Kidney (tissue), 14 donors: ENCODE measurements around the gene TBC1D2. TPM values are rescaled to one million over a fixed set of nuclear protein-coding genes. Genes with fewer than 3 reads are reported as not detected.

Source experiments
- DNase-seq, 5 donors: peaks; one replicate each; pipeline ENCODE4 v3.0.0-alpha.2; 2013 to 2020
- FAIRE-seq: peaks from 2 replicates; lab custom pipeline; 2012; peaks lifted over from hg19 to GRCh38; lab: Jason Lieb, UNC
- H3K27ac ChIP-seq, 2 donors: one replicate each; pipeline ENCODE4 v1.7.0; 2013; ENCODE audit warnings: low read depth in 2 of 2, low read length in 2 of 2, inconsistent platforms in 1 of 2
- H3K27me3 ChIP-seq: one replicate; pipeline ENCODE4 v1.7.1; 2013; ENCODE audit warnings: low read length, inconsistent platforms; ENCODE audit not compliant: control insufficient read depth, insufficient read depth
- H3K36me3 ChIP-seq, 3 donors: one replicate each; pipeline versions ENCODE4 v1.7.0 to v1.7.1; 2013; ENCODE audit warnings: low read length in 3 of 3, control low read depth in 1 of 3, inconsistent platforms in 1 of 3; ENCODE audit not compliant: insufficient read depth in 3 of 3, control insufficient read depth in 2 of 3
- H3K4me1 ChIP-seq, 3 donors: one replicate each; pipeline versions ENCODE4 v1.7.0 to v1.7.1; 2013; ENCODE audit warnings: low read length in 3 of 3, inconsistent platforms in 1 of 3, low read depth in 1 of 3; ENCODE audit not compliant: control insufficient read depth in 2 of 3, insufficient read depth in 2 of 3
- H3K4me3 ChIP-seq, 3 donors: one replicate each; pipeline versions ENCODE4 v1.7.0 to v1.8.1; 2013; ENCODE audit warnings: low read length in 3 of 3, control low read depth in 1 of 3, inconsistent platforms in 1 of 3
- H3K9ac ChIP-seq, 3 donors: one replicate each; pipeline versions ENCODE4 v1.7.0 to v1.7.1; 2013; ENCODE audit warnings: low read length in 3 of 3, control low read depth in 1 of 3, inconsistent platforms in 1 of 3
- H3K9me3 ChIP-seq, 3 donors: one replicate each; pipeline versions ENCODE4 v1.7.0 to v1.7.1; 2013; ENCODE audit warnings: low read length in 3 of 3, control low read depth in 1 of 3, inconsistent platforms in 1 of 3; ENCODE audit not compliant: control insufficient read depth in 2 of 3, insufficient read depth in 1 of 3
- intact Hi-C: fragments of 100-400 bp; cut with DNase I; formaldehyde crosslinking; loops from one replicate; pipeline ENCODE4 v1.11.1; 2022
- polyA plus RNA-seq: library from polyadenylated mRNA; stranded (reverse); fragments of 350-450 nt; fragmentation: Illumina TruSeq; extraction: RNeasy Lipid Tissue Mini Kit (QIAGEN cat#74804); gene quantifications from one replicate; pipeline ENCODE4 v1.2.3, GENCODE V29; 2014; ENCODE audit warnings: low read depth, low replicate concordance; ENCODE audit not compliant: insufficient read depth
- total RNA-seq: library from RNA; stranded (reverse); fragmentation: NEBNext Ultra II Directional; extraction: Animal tissue kit (Norgen Biotek cat#: 25700); gene quantifications from one replicate; pipeline ENCODE4 v1.2.1, GENCODE V29; 2021
- TF ChIP-seq, protein P1 (sequence below): IDR thresholded peaks from 3 replicates; pipeline ENCODE4 v1.5.1; 2012; ENCODE audit warnings: mild to moderate bottlenecking, moderate library complexity, borderline replicate concordance; ENCODE audit not compliant: insufficient read depth; ENCODE audit errors: extremely low read depth
- donor health status: control.
- donor health status: control.
- donor health status: control.
- donor health status: control.
- donor health status: control.
- donor health status: DM: yes; HTN: yes; CAD: no.
- donor health status: Normal renal cell carcinoma (clear cell type).

Gene TBC1D2
- total and polyA plus RNA-seq, 2 donors from 2014 or later: 7.7 to 19.6 TPM

DNA sequence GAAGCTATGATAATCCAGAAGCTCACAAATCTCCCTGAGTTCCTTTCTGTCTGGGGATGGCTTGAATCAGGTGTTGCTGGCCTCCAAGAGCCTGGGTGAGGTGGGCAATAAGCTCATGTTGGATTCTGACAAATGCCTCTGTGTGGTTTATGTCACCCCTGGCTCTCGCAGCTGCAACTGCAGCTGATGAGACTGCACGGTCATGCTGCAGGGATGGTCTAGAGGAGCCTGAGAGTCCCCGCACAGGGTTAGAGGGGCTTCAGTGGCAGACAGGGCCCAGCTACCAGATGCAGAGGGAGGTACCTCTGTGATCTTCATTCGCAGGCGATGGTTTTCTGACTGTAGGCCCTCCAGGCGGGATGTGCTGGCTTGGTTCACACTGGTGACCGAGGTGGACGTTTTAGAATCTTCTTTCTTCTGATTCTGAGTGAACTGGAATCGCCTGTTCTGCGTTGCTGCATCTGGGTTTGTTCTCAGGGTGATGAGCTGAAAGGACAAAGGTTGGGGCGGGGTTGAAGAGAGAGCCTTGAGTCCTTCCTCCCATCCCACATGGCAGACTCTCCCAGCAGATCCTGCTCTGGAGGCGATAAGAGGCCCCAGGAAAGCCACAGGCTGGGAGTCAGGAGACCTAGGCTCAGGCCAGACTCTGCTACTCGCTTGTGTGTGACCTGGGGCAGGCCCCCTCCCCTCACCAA, 47.6 kb upstream of the TBC1D2 start:
- H3K27me3 ChIP-seq: no peaks in the 10 kb centered on the region
- H3K36me3 ChIP-seq: no peaks in the 10 kb centered on the region
- H3K9ac ChIP-seq: no peak overlapping the region
- H3K4me3 ChIP-seq: no peak overlapping the region
- TF ChIP-seq, protein P1, sequence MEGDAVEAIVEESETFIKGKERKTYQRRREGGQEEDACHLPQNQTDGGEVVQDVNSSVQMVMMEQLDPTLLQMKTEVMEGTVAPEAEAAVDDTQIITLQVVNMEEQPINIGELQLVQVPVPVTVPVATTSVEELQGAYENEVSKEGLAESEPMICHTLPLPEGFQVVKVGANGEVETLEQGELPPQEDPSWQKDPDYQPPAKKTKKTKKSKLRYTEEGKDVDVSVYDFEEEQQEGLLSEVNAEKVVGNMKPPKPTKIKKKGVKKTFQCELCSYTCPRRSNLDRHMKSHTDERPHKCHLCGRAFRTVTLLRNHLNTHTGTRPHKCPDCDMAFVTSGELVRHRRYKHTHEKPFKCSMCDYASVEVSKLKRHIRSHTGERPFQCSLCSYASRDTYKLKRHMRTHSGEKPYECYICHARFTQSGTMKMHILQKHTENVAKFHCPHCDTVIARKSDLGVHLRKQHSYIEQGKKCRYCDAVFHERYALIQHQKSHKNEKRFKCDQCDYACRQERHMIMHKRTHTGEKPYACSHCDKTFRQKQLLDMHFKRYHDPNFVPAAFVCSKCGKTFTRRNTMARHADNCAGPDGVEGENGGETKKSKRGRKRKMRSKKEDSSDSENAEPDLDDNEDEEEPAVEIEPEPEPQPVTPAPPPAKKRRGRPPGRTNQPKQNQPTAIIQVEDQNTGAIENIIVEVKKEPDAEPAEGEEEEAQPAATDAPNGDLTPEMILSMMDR: no peak
- no peaks in the 10 kb centered on the region for H3K4me1 ChIP-seq
- intact Hi-C loops: no loop called here
- FAIRE-seq: no peak
- H3K27ac ChIP-seq: no peak overlapping the region
- H3K9me3 ChIP-seq: no peaks in the 10 kb centered on the region
- peak in 1 of 5 donors; percentile 19 for DNase-seq

DNA sequence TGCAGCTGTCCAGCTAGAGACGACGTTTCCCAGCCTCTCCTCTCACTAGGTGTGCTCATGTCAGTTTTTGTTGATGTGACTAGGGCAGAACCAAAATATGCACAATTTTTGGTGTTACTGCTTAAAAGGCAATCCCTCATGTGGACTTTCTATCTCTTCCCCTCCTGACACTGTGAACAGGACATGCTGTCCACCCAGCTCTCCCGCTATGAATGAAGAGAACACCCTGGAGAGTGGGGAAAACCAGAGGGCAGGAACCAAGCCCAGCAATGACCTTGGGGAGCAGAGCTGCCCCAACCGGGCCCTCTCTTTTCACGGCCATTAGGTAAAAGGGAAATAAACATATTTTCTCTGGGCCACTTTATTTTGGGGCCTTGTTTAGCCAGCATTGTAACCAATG, 46.7 kb upstream of the TBC1D2 start:
- H3K4me1 ChIP-seq: no peaks in the 10 kb centered on the region
- intact Hi-C loops: no loop called here
- no peak overlapping the region for H3K4me3 ChIP-seq
- no peaks in the 10 kb centered on the region for H3K27me3 ChIP-seq
- H3K9me3 ChIP-seq: no peaks in the 10 kb centered on the region
- FAIRE-seq (no peak), DNase-seq (peak in 1 of 5 donors; percentile 18)
- H3K36me3 ChIP-seq: no peaks in the 10 kb centered on the region
- H3K9ac ChIP-seq: no peak overlapping the region
- no peak overlapping the region for H3K27ac ChIP-seq
- TF ChIP-seq, protein P1: no peak

DNA sequence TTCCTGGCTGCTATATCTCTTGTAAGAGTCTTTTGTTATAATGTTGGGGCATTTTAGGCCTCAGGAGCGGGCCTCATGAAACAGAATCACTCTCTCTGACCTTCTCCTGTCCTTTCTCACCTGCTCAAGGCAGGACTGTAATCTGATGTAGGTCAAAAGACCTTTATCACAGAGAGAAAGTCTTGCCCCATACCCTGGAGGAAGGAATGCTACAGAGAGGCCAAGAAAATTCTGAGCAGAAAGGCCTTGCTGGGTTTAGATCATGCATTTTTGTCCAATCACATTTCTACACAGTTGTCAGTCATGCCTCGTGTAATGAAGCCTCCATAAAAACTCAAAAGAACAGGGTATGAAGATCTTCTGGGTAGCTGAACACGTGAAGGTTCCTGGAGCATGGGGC, 45.2 kb upstream of the TBC1D2 start:
- FAIRE-seq (no peak), DNase-seq (no peak)
- no peak overlapping the region for H3K27ac ChIP-seq
- TF ChIP-seq, protein P1: no peak
- H3K9me3 ChIP-seq: no peaks in the 10 kb centered on the region
- no peak overlapping the region for H3K4me3 ChIP-seq
- no peaks in the 10 kb centered on the region for H3K27me3 ChIP-seq
- intact Hi-C loops: no loop called here
- no peaks in the 10 kb centered on the region for H3K4me1 ChIP-seq
- H3K9ac ChIP-seq: no peak overlapping the region
- no peaks in the 10 kb centered on the region for H3K36me3 ChIP-seq
